SJCRH30 (cell line): ENCODE data around the gene IGFBP1. TPM values are rescaled to one million over a fixed set of nuclear protein-coding genes. Genes with fewer than 3 reads are reported as not detected.

Experiments used
- DNase-seq, 2 experiments: peaks; one replicate each; pipeline ENCODE4 v3.0.0-alpha.2; 2015 to 2020
- H3K27ac ChIP-seq: fragments of 250-450 bp; sonication (Bioruptor Pico); 2 replicates; pipeline ENCODE4 v1.5.1; 2020; ENCODE audit warnings: mild to moderate bottlenecking, moderate library complexity
- H3K27me3 ChIP-seq: fragments of 250-450 bp; sonication (Bioruptor Pico); 2 replicates; pipeline ENCODE4 v1.5.1; 2020; ENCODE audit warnings: mild to moderate bottlenecking, moderate library complexity
- H3K36me3 ChIP-seq: fragments of 250-450 bp; sonication (Bioruptor Pico); 2 replicates; pipeline ENCODE4 v1.5.1; 2020; ENCODE audit warnings: mild to moderate bottlenecking, moderate library complexity
- H3K4me1 ChIP-seq: fragments of 250-450 bp; sonication (Bioruptor Pico); 2 replicates; pipeline ENCODE4 v1.5.1; 2020; ENCODE audit warnings: mild to moderate bottlenecking, moderate library complexity
- H3K4me3 ChIP-seq: fragments of 250-450 bp; sonication (Bioruptor Pico); 2 replicates; pipeline ENCODE4 v1.5.1; 2020; ENCODE audit warnings: mild to moderate bottlenecking, moderate library complexity
- H3K9me3 ChIP-seq: fragments of 250-450 bp; sonication (Bioruptor Pico); replicated peaks from 2 replicates; pipeline ENCODE4 v1.5.1; 2020; ENCODE audit warnings: mild to moderate bottlenecking, moderate library complexity
- total RNA-seq: library from RNA; depleted of rRNA; stranded (reverse); fragments of >200 nt; shearing (Covaris generic); gene quantifications from 2 replicates; pipeline ENCODE4 v1.2.3, GENCODE V29; 2014

The IGFBP1 gene
- total RNA-seq, 1 experiment from 2014 or later = not detected

GRCh38 chr7:45873035-45873354 lies 15.3 kb upstream of the IGFBP1 start, which contains the start of gene CCDC201:
CCDC201 (minus strand) TSS chr7:45873082; CDS start chr7:45873007, 75 bp downstream.
- Histone ChIP-seq H3K4me1 (no peaks in the 10 kb centered on the region), H3K9me3 (no peaks in the 10 kb centered on the region), H3K27me3 (peaks cover 7% of the 10 kb centered on the region), H3K36me3 (no peaks in the 10 kb centered on the region), H3K4me3 (no peak within 1 kb of the TSS), H3K27ac (no peak within 1 kb of the TSS)
- no peak for DNase-seq

GRCh38 chr7:45873355-45873754 lies 14.9 kb upstream of the IGFBP1 start:
- Histone ChIP-seq H3K4me3 (no peak overlapping the region), H3K36me3 (no peaks in the 10 kb centered on the region), H3K4me1 (no peaks in the 10 kb centered on the region), H3K27me3 (peaks cover 7% of the 10 kb centered on the region), H3K9me3 (no peaks in the 10 kb centered on the region), H3K27ac (no peak overlapping the region)
- no peak for DNase-seq

- H3K4me1 ChIP-seq = no peaks in the 10 kb centered on the region
- no peaks in the 10 kb centered on the region for H3K9me3 ChIP-seq
- no peak for DNase-seq
- peaks cover 7% of the 10 kb centered on the region for H3K27me3 ChIP-seq
- H3K36me3 ChIP-seq = no peaks in the 10 kb centered on the region
- H3K27ac ChIP-seq = no peak overlapping the region
- H3K4me3 ChIP-seq = no peak overlapping the region
These were observed 13.7 kb upstream of the IGFBP1 start for GRCh38 chr7:45874408-45875131.

- H3K4me3 ChIP-seq = no peak overlapping the region
- no peak for DNase-seq
- H3K27ac ChIP-seq = no peak overlapping the region
- H3K36me3 ChIP-seq = no peaks in the 10 kb centered on the region
- no peaks in the 10 kb centered on the region for H3K4me1 ChIP-seq
- H3K27me3 ChIP-seq = no peaks in the 10 kb centered on the region; the same call in 1 of the 2 replicates
- no peaks in the 10 kb centered on the region for H3K9me3 ChIP-seq
These were observed 11.8 kb upstream of the IGFBP1 start for GRCh38 chr7:45876519-45876918.

- DNase-seq = no peak
- Histone ChIP-seq H3K27me3 (no peaks in the 10 kb centered on the region), H3K27ac (no peak overlapping the region), H3K9me3 (no peaks in the 10 kb centered on the region), H3K4me3 (no peak overlapping the region), H3K36me3 (no peaks in the 10 kb centered on the region), H3K4me1 (no peaks in the 10 kb centered on the region)
These were observed 9.7 kb upstream of the IGFBP1 start for GRCh38 chr7:45878457-45879144.

- no peak for DNase-seq
- no peaks in the 10 kb centered on the region for H3K36me3 ChIP-seq
These were observed 7.8 kb upstream of the IGFBP1 start for GRCh38 chr7:45880433-45880860.

GRCh38 chr7:45881280-45881758 lies 7.0 kb upstream of the IGFBP1 start:
- H3K9me3 ChIP-seq = no peaks in the 10 kb centered on the region
- H3K36me3 ChIP-seq = no peaks in the 10 kb centered on the region
- H3K27me3 ChIP-seq = peaks cover 3% of the 10 kb centered on the region; the same call in 1 of the 2 replicates
- no peak overlapping the region for H3K4me3 ChIP-seq
- H3K4me1 ChIP-seq = peaks cover 2% of the 10 kb centered on the region; the same call in 1 of the 2 replicates
- no peak for DNase-seq
- H3K27ac ChIP-seq = no peak overlapping the region

More at GRCh38 chr7:45880433-45880860, 7.8 kb upstream of the IGFBP1 start:
- Histone ChIP-seq H3K4me3 (no peak overlapping the region), H3K9me3 (no peaks in the 10 kb centered on the region), H3K27ac (no peak overlapping the region), H3K4me1 (no peaks in the 10 kb centered on the region; the same call in 1 of the 2 replicates), H3K27me3 (no peaks in the 10 kb centered on the region)

GRCh38 chr7:45881759-45882464 lies 6.4 kb upstream of the IGFBP1 start:
- no peak overlapping the region for H3K4me3 ChIP-seq
- H3K9me3 ChIP-seq = no peaks in the 10 kb centered on the region
- DNase-seq = no peak
- H3K36me3 ChIP-seq = no peaks in the 10 kb centered on the region
- peaks cover 3% of the 10 kb centered on the region; the same call in 1 of the 2 replicates for H3K27me3 ChIP-seq
- H3K4me1 ChIP-seq = peaks cover 2% of the 10 kb centered on the region; the same call in 1 of the 2 replicates
- no peak overlapping the region for H3K27ac ChIP-seq

GRCh38 chr7:45882465-45882810 lies 5.8 kb upstream of the IGFBP1 start:
- peaks cover 3% of the 10 kb centered on the region; the same call in 1 of the 2 replicates for H3K27me3 ChIP-seq
- DNase-seq = no peak
- peaks cover 2% of the 10 kb centered on the region; the same call in 1 of the 2 replicates for H3K4me1 ChIP-seq
- no peak overlapping the region for H3K27ac ChIP-seq
- no peaks in the 10 kb centered on the region for H3K36me3 ChIP-seq
- H3K4me3 ChIP-seq = no peak overlapping the region
- no peaks in the 10 kb centered on the region for H3K9me3 ChIP-seq

GRCh38 chr7:45884136-45884535 lies 4.2 kb upstream of the IGFBP1 start:
- Histone ChIP-seq H3K27me3 (peaks cover 3% of the 10 kb centered on the region; the same call in 1 of the 2 replicates), H3K36me3 (no peaks in the 10 kb centered on the region), H3K27ac (no peak overlapping the region), H3K9me3 (no peaks in the 10 kb centered on the region), H3K4me3 (no peak overlapping the region), H3K4me1 (peaks cover 2% of the 10 kb centered on the region; the same call in 1 of the 2 replicates)
- DNase-seq = no peak

- peaks cover 9% of the 10 kb centered on the region for H3K27me3 ChIP-seq
- no peaks in the 10 kb centered on the region for H3K9me3 ChIP-seq
- H3K36me3 ChIP-seq = no peaks in the 10 kb centered on the region
- H3K4me3 ChIP-seq = no peak overlapping the region
- no peak for DNase-seq
- no peak overlapping the region for H3K27ac ChIP-seq
- peaks cover 2% of the 10 kb centered on the region; the same call in 1 of the 2 replicates for H3K4me1 ChIP-seq
These were observed 2.9 kb upstream of the IGFBP1 start for GRCh38 chr7:45885264-45885882.

- H3K27ac ChIP-seq = no peak overlapping the region
- peaks cover 9% of the 10 kb centered on the region for H3K27me3 ChIP-seq
- no peaks in the 10 kb centered on the region for H3K36me3 ChIP-seq
- H3K4me1 ChIP-seq = peaks cover 2% of the 10 kb centered on the region; the same call in 1 of the 2 replicates
- no peak for DNase-seq
- H3K4me3 ChIP-seq = no peak overlapping the region
- no peaks in the 10 kb centered on the region for H3K9me3 ChIP-seq
These were observed 1.2 kb upstream of the IGFBP1 start for GRCh38 chr7:45886931-45887667.

GRCh38 chr7:45888993-45889366 lies 692 bp downstream of the IGFBP1 start:
- Histone ChIP-seq H3K36me3 (no peaks in the 10 kb centered on the region), H3K4me1 (peaks cover 2% of the 10 kb centered on the region; the same call in 1 of the 2 replicates), H3K27ac (no peak overlapping the region), H3K9me3 (no peaks in the 10 kb centered on the region), H3K27me3 (peaks cover 9% of the 10 kb centered on the region), H3K4me3 (no peak overlapping the region)
- DNase-seq = no peak
